A673 (cell line): ENCODE data around the gene SH2D6. TPM values are rescaled to one million over a fixed set of nuclear protein-coding genes. Genes with fewer than 3 reads are reported as not detected.

Experiments used
- BruUV-seq: library from RNA; stranded (reverse); fragments of 400-500 nt; replicated peaks from 2 replicates; lab custom pipeline; 2021; lab: Mats Ljungman, UMichigan
- CTCF ChIA-PET: fragments of 300-600 bp; sonication (Branson Sonifier 250); formaldehyde crosslinking; loops from one replicate; lab custom pipeline; 2022; ENCODE audit warnings: antibody characterized with exemption; lab: Charles Lee
- POLR2A ChIA-PET: fragments of 300-600 bp; sonication (Branson Sonifier 250); formaldehyde crosslinking; loops from one replicate; lab custom pipeline; 2022; ENCODE audit warnings: antibody characterized with exemption; ENCODE audit not compliant: low non-redundant PET; lab: Charles Lee
- DNase-seq: peaks from one replicate; pipeline ENCODE4 v3.0.0-alpha.2; 2015; ENCODE audit warnings: low spot score
- H3K27ac ChIP-seq: fragments of 200-600 bp; sonication (generic); 2 replicates; pipeline ENCODE4 v1.5.1; 2016; ENCODE audit warnings: mixed run types, low read depth, mild to moderate bottlenecking, mixed read lengths, antibody characterized with exemption, low read length; ENCODE audit not compliant: poor library complexity, severe bottlenecking
- H3K27me3 ChIP-seq: fragments of 200-600 bp; sonication (generic); replicated peaks from 2 replicates; pipeline ENCODE4 v1.6.1; 2017; ENCODE audit warnings: mixed run types, low read depth, mild to moderate bottlenecking, mixed read lengths, antibody characterized with exemption, low read length; ENCODE audit not compliant: insufficient read depth, poor library complexity
- H3K36me3 ChIP-seq: fragments of 200-600 bp; sonication (generic); 2 replicates; pipeline ENCODE4 v1.6.1; 2016; ENCODE audit warnings: mixed run types, mild to moderate bottlenecking, mixed read lengths, antibody characterized with exemption, low read length; ENCODE audit not compliant: insufficient read depth, poor library complexity, severe bottlenecking
- H3K4me1 ChIP-seq: fragments of 200-600 bp; sonication (generic); 2 replicates; pipeline ENCODE4 v1.6.1; 2017; ENCODE audit warnings: mixed run types, mild to moderate bottlenecking, mixed read lengths, antibody characterized with exemption, low read length; ENCODE audit not compliant: insufficient read depth, poor library complexity, severe bottlenecking
- H3K4me3 ChIP-seq: fragments of 200-600 bp; sonication (generic); 2 replicates; pipeline ENCODE4 v1.5.1; 2016; ENCODE audit warnings: low read depth, mixed run types, mild to moderate bottlenecking, mixed read lengths, low read length; ENCODE audit not compliant: poor library complexity, severe bottlenecking
- H3K9me3 ChIP-seq: fragments of 200-600 bp; sonication (generic); 2 replicates; pipeline ENCODE4 v1.6.1; 2016; ENCODE audit warnings: mixed run types, low read depth, mild to moderate bottlenecking, mixed read lengths, antibody characterized with exemption, low read length; ENCODE audit not compliant: poor library complexity, severe bottlenecking
- CTCF ChIP-seq: fragments of 300-800, 200-600 bp; sonication (generic); conservative IDR thresholded peaks from 2 replicates; pipeline ENCODE4 v1.5.1; 2017; ENCODE audit warnings: low read depth, mild to moderate bottlenecking, antibody characterized with exemption, low read length, moderate library complexity, mixed read lengths
- EZH2 ChIP-seq: fragments of 200-600 bp; sonication (generic); IDR thresholded peaks from 2 replicates; pipeline ENCODE4 v1.6.1; 2017; ENCODE audit warnings: borderline replicate concordance, low read depth, mild to moderate bottlenecking, mixed read lengths, antibody characterized with exemption, low read length; ENCODE audit not compliant: poor library complexity, severe bottlenecking
- intact Hi-C: fragments of 100-400 bp; cut with micrococcal nuclease; formaldehyde crosslinking; loops from one replicate; pipeline ENCODE4 v1.10.0; 2022; ENCODE audit not compliant: unreplicated experiment
- total RNA-seq: library from RNA; stranded (reverse); gene quantifications from 2 replicates; pipeline ENCODE4 v1.2.3, GENCODE V29; 2021

The SH2D6 gene
- total RNA-seq, 1 experiment from 2014 or later: 0.52 TPM

- POLR2A ChIA-PET: no interaction called here
- Histone ChIP-seq H3K27me3 (no peaks in the 10 kb centered on the region), H3K27ac (no peak overlapping the region), H3K4me3 (no peak overlapping the region), H3K4me1 (peaks cover 30% of the 10 kb centered on the region), H3K9me3 (no peaks in the 10 kb centered on the region), H3K36me3 (no peaks in the 10 kb centered on the region)
- TF ChIP-seq EZH2: no peak
- no peak for TF ChIP-seq CTCF
- CTCF ChIA-PET: no interaction called here
- no TSS peak for BruUV-seq
- intact Hi-C loops: no loop called here
- DNase-seq: no peak
Observed at GRCh38 chr2:85439986-85440385, 21.5 kb downstream of the SH2D6 start.

- POLR2A ChIA-PET: no interaction called here
- Histone ChIP-seq H3K9me3 (no peaks in the 10 kb centered on the region), H3K27ac (no peak overlapping the region), H3K4me3 (no peak overlapping the region), H3K4me1 (peaks cover 38% of the 10 kb centered on the region), H3K27me3 (no peaks in the 10 kb centered on the region), H3K36me3 (no peaks in the 10 kb centered on the region)
- CTCF ChIA-PET: no interaction called here
- no TSS peak for BruUV-seq
- TF ChIP-seq CTCF: no peak
- no peak for TF ChIP-seq EZH2
- intact Hi-C loops: no loop called here
- no peak for DNase-seq
Observed at GRCh38 chr2:85440729-85441128, 22.2 kb downstream of the SH2D6 start.

GRCh38 chr2:85441864-85442263, 23.4 kb downstream of the SH2D6 start:
- POLR2A ChIA-PET: interaction anchor here (0.5 kb wide), 1 partner anchor 92 kb away, joined by 6 read pairs; no protein-coding TSS in a partner anchor
- H3K36me3 ChIP-seq: no peaks in the 10 kb centered on the region
- TF ChIP-seq EZH2: no peak
- TF ChIP-seq CTCF: no peak
- no peaks in the 10 kb centered on the region for H3K27me3 ChIP-seq
- H3K4me3 ChIP-seq: no peak overlapping the region
- DNase-seq: no peak
- H3K9me3 ChIP-seq: no peaks in the 10 kb centered on the region
- peaks cover 42% of the 10 kb centered on the region for H3K4me1 ChIP-seq
- BruUV-seq: no TSS peak
- intact Hi-C loops: no loop called here
- CTCF ChIA-PET: no interaction called here
- H3K27ac ChIP-seq: no peak overlapping the region
